Measurements from ENCODE around the gene ROBO4. TPM values are rescaled to one million over a fixed set of nuclear protein-coding genes. Genes with fewer than 3 reads are reported as not detected.

The ROBO4 gene
- total RNA-seq, 3 donors from 2014 or later: 11.9 to 30.5 (median 12.8) TPM

- no peak for TF ChIP-seq CTCF (IDR thresholded peaks at IDR 0.05)
- no peak for TF ChIP-seq POLR2AphosphoS5 (IDR thresholded peaks at IDR 0.05)
- TF ChIP-seq POLR2A (IDR thresholded peaks at IDR 0.05): no peak
- no peak overlapping the region for H3K4me3 ChIP-seq
- intact Hi-C loops (cut with DNase I; ENCODE audit: low total_unique reads): no loop called here
- no peak for DNase-seq (ENCODE audit: low spot score in 2 of 2)
- H3K27me3 ChIP-seq: no peaks in the 10 kb centered on the region
- no peak overlapping the region for H3K27ac ChIP-seq
- no peaks in the 10 kb centered on the region for H3K4me1 ChIP-seq
- no peaks in the 10 kb centered on the region for H3K9me3 ChIP-seq
- no peaks in the 10 kb centered on the region for H3K36me3 ChIP-seq
Observed at GRCh38 chr11:124887667-124888013, 10.0 kb downstream of the ROBO4 start.

GRCh38 chr11:124886978-124887666 is 10.5 kb downstream of the ROBO4 start:
- H3K27ac ChIP-seq: no peak overlapping the region
- no peaks in the 10 kb centered on the region for H3K36me3 ChIP-seq
- H3K9me3 ChIP-seq: no peaks in the 10 kb centered on the region
- no peak for DNase-seq (ENCODE audit: low spot score in 2 of 2)
- TF ChIP-seq CTCF (IDR thresholded peaks at IDR 0.05) (no peak), POLR2AphosphoS5 (IDR thresholded peaks at IDR 0.05) (no peak), POLR2A (IDR thresholded peaks at IDR 0.05) (no peak)
- no peaks in the 10 kb centered on the region for H3K27me3 ChIP-seq
- H3K4me3 ChIP-seq: no peak overlapping the region
- H3K4me1 ChIP-seq: no peaks in the 10 kb centered on the region
- intact Hi-C loops (cut with DNase I; ENCODE audit: low total_unique reads): no loop called here

GRCh38 chr11:124886476-124886875 is 11.2 kb downstream of the ROBO4 start:
- Histone ChIP-seq H3K27me3 (no peaks in the 10 kb centered on the region), H3K4me3 (no peak overlapping the region), H3K36me3 (no peaks in the 10 kb centered on the region), H3K9me3 (no peaks in the 10 kb centered on the region), H3K4me1 (no peaks in the 10 kb centered on the region), H3K27ac (no peak overlapping the region)
- intact Hi-C loops (cut with DNase I; ENCODE audit: low total_unique reads): no loop called here
- TF ChIP-seq POLR2AphosphoS5 (IDR thresholded peaks at IDR 0.05) (no peak), CTCF (IDR thresholded peaks at IDR 0.05) (no peak), POLR2A (IDR thresholded peaks at IDR 0.05) (no peak)
- no peak for DNase-seq (ENCODE audit: low spot score in 2 of 2)

- TF ChIP-seq POLR2AphosphoS5 (IDR thresholded peaks at IDR 0.05) (no peak), CTCF (IDR thresholded peaks at IDR 0.05) (no peak), POLR2A (IDR thresholded peaks at IDR 0.05) (no peak)
- H3K27me3 ChIP-seq: no peaks in the 10 kb centered on the region
- intact Hi-C loops (cut with DNase I; ENCODE audit: low total_unique reads): no loop called here
- H3K27ac ChIP-seq: no peak overlapping the region
- H3K9me3 ChIP-seq: no peaks in the 10 kb centered on the region
- H3K36me3 ChIP-seq: no peaks in the 10 kb centered on the region
- H3K4me1 ChIP-seq: no peaks in the 10 kb centered on the region
- no peak overlapping the region for H3K4me3 ChIP-seq
- DNase-seq (ENCODE audit: low spot score in 2 of 2): no peak
Observed at GRCh38 chr11:124884869-124885479, 12.7 kb downstream of the ROBO4 start.

GRCh38 chr11:124884340-124884739 is 13.3 kb downstream of the ROBO4 start:
- Histone ChIP-seq H3K36me3 (no peaks in the 10 kb centered on the region), H3K9me3 (no peaks in the 10 kb centered on the region), H3K27ac (no peak overlapping the region), H3K27me3 (no peaks in the 10 kb centered on the region), H3K4me1 (no peaks in the 10 kb centered on the region), H3K4me3 (no peak overlapping the region)
- no peak for TF ChIP-seq POLR2A (IDR thresholded peaks at IDR 0.05)
- no peak for TF ChIP-seq CTCF (IDR thresholded peaks at IDR 0.05)
- TF ChIP-seq POLR2AphosphoS5 (IDR thresholded peaks at IDR 0.05): no peak
- intact Hi-C loops (cut with DNase I; ENCODE audit: low total_unique reads): no loop called here
- no peak for DNase-seq (ENCODE audit: low spot score in 2 of 2)

Measured in breast epithelium (tissue), 4 donors.